HG03196 (cell line): Measurements from ENCODE around the gene GPER1.
"Not testable (repeated sequence)": the region's sequence is repeated elsewhere in the genome, so short reads cannot be mapped to it uniquely, and the experiment has no call there.

Experiments used
- ATAC-seq: cut with Tn5 transposase; IDR thresholded peaks from one replicate; pipeline ENCODE4 v1.9.1; 2021; ENCODE audit not compliant: unreplicated experiment

GPER1 gene

DNA sequence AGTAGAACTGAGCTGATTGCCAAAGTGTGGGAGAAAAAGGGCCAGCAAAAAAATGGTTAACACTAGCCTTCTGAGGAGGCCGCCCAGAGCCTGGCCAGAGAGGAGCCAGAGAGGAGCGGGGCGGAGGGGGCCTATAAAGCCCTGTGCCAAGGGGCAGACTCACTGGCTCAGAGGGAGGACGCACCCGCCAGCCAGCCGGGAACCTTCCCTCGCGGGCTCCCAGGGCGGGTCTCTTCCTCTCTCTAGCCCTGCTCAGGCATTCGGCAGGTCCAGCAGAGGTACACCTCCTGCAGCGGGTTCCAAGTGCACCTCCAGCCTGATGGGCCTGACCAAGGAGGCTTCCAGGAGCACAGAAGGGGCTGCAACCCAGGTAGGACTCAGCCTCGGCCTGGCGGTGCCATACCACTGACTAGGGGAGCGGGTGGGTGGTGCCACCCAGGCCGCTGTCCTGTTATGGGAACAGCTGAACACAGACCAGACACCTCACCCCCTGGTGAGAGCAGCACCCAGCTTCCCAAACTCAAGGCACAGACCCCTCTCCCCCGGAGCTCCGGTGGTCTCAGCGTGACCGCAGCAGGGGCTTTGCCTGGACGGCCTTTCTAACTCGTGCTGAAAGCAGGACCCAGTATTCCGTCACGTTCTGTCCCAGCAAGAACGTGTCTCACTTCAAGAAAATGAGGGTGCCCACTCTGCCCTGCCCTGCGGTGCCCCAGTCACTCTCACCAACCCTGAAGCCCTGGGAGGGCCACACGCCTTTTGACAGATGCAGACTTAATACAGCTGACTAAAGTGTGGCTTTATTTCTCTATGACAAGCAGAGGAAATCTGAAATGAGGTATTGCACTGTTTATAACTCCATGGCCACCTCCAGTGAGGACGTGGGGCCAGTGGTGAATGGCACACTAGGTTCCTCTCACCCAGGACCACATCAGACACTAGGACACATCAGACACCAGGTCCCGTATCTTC, at the start of gene GPER1:
Gene GPER1 (plus strand): TSS at position 162 of the 969 bp plus-strand sequence. CDS start 3,616 bp downstream, outside the sequence.
- no peak for ATAC-seq

DNA sequence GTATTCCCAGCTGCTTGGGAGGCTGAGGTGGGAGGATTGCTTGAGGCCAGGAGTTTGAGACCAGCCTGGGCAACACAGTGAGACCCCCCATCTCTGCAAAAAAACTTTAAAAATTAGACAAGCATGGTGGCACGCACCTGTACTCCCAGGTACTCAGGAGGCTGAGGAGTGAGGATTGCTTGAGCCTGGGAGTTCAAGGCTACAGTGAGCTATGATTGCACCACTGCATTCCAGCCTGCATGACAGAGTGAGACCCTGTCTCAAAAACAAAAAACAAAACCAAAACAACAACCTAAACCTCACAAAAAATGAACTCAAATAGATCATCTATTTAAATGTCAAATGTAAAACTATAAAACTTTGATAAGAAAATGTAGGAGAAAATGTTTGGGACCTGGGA, 47.7 kb upstream of the GPER1 start:
- ATAC-seq: not testable (repeated sequence)

DNA sequence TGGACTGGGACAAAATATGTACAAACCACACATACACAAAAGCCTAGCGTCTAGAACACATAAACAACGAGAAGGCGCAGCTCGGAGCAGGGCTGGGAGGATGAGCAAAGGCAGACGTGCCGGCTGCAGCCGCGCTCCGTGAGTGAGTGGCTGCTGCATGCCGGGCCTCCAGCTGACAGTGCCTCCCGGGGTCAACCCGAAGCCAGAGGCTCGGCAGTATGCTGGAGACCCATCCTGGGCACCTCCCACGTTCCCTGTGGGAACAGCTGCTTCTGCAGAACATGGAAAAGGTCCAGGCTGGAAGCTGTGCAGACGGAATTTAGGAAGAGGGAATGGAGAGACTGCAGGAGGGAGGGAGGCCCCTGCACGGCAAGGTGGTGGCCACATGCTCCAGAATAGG, 47.1 kb upstream of the GPER1 start:
- no peak for ATAC-seq

DNA sequence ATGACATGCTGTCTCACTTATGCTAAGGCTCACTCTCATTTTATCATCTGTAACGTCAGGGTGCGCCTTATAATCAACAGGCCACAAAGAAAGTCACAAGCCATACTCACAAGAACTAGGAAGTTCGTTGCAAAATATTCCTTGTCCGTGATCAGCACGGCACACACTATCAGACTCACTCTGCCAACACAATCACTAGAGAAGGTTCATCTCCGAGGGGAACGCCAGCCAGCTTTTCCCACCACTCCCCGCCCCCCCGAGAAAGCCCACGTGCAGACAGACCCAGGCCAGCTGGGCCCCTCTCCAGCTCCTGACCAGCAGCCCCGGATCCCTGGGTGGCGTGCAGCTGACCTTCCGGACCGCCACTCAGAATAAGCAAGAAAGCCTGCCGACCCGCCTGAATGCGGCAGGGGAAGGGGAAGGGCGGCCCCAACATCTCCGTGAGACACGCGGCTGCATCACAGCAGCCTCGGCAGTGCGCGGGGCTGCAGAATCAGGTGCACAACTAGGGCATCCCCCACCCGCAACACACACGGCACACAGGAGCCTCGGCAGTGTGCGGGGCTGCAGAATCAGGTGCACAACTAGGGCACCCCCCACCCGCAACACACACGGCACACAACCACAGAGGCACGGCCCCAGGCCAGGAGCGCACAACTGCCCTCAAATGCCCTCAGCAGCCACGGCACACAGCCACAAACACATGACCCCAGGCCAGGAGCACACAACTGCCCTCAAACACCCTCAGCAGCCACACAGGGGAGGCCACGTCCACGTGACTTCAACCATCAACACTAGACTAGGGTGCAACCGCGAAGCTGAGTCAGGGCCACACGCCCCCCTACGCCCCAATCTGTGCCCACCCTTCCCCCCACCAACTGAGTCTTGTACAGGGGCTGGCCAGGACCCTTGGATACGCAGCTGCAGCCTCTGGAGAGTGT, 46.1 kb upstream of the GPER1 start:
- no peak for ATAC-seq

DNA sequence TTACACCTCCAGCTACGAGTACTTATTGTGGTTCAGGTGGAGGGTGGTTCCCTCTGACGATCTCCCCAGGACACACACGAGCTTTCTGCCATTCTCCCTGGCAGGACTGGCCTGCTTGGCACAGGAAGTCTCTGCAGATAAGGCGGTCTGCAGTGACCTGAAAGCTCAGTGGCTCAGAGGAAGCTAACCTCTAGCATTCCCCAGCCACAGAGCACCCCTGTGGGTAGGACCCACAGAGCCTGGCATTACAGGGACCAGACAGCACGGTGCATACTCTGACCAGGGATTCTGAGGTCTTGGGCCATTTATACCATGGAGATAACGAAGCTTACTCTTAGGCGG, 45.5 kb upstream of the GPER1 start:
- ATAC-seq: no peak

DNA sequence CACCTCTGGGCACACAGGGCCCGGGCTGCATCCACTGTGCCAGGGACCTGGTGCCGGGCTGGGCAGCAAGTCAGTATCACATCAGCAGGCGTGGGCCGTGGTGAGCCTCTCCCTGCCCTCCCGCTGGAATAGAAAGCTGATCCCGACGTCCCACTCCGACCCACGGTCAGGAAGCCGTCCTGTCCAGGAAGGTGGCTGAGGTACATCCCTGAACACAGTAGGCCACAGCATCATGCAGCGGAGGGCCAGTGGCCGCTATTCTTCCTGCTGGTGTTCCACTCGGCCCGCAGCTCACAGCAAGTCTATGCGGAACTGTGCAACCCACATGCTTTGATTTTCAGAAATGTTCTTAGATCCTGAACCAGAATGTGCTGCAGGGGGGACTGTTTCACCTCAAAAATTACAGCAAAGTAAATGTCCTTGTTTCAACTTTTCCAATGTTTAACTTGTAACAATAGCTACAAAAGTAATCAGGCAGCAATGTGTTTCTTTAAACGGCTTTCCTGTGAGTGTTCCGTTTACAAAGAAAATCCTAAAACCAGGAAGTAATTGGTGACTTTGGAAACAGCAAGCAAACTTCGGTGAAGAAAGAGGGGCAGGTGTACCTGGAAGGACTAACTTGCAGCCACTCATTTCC, 44.2 kb upstream of the GPER1 start:
- ATAC-seq: no peak

DNA sequence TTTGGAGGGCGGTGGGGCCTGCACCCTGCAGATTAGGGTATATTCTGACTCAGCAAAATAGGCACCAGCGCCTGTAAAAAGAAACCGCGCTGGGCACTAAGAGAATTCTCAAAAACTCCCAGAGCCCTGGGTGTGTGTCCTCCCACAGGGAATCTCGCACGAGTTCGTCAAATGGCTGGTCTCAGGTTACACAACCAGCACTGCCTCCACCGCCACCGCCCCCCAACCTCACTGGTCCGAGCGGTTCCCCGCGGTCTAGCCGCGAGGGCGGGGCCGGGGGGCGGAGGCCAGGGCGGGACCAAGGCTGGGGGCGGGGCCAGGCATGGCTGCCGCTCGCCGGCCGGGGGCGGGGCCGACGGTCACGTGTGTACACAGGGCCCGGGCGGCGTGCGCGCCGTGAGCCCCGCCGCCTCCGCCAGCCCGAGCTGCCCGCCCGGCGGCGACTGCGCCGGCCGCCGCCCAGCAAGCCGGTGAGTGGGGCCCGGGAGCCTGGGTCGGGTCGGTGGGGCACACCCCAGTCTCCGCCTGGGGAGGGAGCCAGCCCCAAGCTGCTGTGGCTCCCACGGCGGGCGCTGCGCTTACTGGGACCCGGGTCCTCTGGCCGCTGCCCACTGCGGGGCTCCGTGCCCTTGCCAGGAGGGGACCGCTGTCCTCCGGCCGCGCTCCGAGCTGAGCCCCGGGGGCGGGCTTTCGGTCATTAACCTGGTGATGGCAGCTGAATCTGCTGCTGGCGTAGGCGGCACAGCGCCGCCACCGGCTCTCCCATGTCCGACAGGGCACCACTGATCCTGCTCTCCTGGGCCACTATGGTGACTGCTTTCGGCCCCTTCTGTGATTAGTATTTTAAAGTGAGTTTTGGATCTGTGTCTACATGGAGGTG, 43.5 kb upstream of the GPER1 start, which contains the start of gene GPR146:
Gene GPR146 (plus strand): TSS at position 358 of the 880 bp plus-strand sequence. CDS start 12,970 bp downstream, outside the sequence.
- peak; percentile 80 for ATAC-seq

DNA sequence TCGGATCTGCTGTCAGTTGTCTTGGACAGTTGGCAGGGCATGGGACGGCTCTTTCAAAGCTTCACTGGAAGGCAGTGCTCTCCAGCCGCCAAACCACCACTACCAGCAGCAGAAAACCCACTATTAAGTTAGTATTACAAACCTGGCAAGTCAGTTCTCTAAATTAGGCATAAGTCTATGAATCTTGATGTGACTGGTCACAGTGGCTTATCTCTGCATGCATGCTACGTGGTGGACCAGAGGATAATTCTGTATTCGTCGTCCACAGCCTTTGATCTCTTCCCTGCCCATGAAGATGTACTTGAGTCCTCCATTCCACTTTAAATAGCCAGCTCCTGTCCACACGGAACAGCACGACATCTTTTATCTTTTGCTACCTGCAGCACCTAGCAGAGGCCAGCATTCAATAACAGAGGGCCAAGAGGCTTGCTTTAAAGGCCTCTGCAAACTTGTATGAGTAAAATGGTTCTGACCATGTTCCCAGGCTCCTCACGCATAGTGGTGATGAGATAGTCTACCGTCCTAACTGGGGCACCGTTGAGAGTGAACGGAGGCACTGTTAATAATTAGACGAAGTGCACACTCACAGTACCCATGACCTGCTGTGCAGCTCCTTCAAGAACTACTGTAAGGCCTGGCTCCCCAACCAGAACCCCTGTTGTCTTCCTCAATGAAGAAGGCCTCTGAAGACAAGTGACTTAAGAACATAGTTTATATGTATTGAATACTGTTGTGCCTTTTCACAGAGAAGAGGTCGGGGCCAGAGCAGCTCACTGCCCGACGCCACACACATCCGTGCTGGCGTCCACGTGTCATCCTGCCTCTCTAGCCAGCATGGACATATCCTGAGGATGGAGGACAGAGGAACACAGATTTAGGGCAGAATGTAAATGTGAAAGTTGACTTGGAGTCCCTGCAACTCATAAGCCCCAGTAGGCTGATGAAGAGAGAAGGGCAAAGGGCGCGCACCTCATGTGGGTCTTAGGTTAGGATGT, 42.5 kb upstream of the GPER1 start:
- ATAC-seq: no peak

DNA sequence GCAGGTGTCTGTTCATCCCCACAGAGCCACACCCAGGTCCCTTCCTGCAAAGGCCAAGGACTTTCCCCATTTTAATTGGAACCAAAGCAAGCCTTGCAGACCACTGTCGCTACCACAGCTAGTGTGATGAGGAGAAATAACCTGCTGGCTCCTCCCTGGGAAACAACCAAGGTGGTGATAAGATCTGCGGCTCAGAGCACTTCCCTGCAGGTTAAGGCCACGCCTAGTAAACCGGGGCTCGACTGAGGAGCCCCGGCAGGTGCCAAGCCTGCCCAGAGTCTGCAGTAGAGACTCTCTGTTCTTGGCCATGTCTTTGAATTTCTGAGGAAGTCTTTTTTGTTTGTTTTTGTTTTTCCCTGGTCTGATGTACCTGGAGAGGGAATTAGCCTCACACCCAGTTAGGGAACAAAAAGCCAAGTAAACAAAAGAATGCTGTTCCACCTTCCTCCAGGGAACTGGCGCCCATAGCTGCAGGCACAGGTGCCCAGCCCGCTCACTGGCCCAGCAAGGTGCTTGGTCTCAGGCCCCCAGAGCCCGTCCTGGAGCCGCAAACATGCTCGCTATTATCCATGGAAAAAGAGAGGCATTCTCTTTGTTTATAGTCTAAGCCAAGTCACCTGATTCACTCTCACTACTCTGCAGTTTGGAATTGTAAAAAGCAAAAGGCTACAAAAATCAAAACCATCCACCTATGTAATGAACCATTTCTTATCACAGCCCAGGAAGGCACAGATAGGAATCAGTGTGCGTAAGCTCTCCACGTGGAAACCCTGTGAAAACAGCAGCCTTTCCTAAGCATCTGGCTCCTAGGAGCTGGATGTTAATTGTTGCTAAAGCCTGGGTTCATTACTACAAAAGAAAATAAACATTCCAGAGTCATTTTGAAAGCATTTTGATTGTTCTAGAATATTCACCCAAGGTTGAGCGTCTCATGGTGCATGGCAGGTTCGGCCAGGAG, 40.9 kb upstream of the GPER1 start:
- ATAC-seq: no peak

DNA sequence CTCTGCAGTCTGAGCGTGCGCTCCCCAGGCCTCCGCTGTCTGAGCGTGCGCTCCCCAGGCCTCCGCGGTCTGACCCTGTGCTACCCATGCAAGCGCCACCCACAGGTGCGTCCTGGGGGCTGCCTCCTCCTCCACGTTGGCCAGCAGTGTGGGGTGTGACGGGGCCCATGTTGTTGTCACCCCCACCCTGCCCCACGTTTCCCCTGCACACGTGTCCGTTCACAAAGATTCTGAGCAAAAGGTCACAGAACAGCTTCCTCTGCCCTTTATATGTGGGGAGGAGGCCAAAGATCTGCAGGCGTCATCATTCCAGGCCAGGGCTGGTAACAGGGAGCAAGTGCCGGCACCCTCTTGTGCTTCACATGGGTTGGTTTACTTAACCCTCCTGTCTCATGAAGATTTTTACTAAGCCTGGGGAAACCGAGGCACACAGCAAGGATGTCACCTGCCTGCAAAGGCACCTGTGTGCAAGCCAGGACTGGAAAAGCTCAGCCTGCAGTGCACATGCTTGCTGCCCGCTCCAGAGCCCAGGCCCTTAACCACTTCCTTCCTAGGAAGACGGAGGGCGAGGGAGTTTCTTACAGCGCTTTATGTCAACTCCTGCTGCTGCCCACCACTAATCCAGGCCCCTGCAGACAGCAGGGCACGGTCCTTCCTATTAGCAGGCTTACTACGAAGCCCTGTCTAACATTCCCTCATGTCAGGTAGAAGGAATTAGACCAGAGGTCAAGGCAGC, 38.7 kb upstream of the GPER1 start:
- no peak for ATAC-seq

DNA sequence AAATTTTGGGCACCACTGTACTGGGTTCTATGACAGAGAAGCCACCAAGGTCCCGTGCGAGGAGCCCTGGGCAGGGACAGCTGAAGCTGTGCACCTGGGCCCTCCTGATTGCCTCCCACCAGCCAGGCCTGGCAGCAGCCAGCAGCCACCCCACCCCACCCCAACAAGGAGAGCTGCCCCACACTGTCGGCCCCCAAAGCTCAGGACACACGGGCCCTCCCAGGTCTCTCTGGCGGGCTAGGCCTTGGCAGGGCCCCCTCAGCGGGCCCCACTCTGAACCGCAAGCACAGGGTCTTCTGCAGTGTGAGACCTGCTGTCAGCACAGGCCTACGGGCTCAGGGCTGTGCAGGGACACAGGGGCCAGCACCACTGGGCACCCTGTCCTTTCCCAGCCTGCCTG, 38.1 kb upstream of the GPER1 start:
- ATAC-seq: no peak

DNA sequence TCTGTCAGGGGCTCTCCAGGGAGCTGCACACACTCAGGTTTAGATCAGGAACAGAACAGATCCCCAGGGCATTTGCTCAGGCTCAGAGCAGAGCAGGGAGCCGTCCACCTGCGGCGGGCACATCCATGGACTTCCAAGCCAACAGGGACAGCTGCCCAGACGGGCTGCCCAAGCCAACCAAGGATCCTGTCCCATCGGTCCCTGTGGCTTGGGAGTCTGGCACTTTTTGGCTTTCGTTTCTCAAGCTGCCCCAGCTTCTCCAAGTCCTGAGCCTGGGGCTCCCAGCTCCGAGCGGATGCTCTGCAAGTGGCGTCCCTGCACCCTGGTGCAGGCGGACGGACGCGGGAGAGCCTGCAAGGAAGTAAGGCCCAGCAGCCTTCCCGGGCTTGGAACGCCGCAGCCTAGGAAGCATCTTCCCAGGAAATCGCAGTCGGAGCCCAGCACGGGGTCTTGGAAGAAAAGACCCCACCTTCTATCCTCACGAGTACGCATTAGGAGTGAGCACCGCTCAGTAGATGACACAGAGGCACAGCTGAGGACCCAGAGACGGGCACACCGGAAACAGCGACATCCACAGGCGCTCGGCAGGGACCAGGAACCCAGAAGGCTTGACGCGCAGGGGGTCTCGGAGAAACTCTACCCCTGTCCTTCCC, 37.5 kb upstream of the GPER1 start:
- ATAC-seq: no peak

DNA sequence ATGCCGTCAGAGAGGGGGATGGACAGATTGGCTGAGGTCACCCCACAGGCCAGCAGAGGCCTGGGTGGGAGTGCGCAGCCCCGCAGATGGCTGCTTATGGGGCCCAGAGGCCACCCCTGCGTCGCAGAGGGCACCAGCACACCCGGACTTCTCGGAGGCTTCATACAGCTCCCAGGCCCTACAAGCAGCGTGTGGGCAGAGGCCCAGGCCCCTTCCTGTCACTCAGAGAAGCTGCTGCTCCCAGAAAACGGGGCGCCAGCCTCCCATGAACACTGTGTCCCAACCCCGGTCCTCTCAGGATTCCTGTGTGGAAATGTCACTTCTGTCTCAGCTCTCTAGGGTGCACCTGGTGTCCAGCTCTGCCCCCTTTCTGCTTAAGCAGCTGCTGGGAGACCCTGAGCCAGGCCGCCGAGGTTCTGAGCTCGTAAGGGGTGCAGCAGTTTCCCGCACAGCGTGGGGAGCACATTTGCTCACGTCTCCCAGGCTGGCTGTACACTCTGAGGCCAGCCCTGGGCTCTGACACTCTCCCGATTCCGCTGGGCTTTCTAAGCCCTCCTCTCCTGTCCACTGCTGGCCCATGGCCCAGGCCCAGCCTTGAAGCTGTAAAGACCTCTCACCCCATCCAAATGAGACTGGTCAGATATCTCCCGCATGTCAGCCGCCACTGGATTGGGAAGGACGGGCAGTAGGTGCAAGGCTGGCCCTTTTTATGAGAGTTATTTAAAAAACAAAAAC, 36.8 kb upstream of the GPER1 start:
- no peak for ATAC-seq

DNA sequence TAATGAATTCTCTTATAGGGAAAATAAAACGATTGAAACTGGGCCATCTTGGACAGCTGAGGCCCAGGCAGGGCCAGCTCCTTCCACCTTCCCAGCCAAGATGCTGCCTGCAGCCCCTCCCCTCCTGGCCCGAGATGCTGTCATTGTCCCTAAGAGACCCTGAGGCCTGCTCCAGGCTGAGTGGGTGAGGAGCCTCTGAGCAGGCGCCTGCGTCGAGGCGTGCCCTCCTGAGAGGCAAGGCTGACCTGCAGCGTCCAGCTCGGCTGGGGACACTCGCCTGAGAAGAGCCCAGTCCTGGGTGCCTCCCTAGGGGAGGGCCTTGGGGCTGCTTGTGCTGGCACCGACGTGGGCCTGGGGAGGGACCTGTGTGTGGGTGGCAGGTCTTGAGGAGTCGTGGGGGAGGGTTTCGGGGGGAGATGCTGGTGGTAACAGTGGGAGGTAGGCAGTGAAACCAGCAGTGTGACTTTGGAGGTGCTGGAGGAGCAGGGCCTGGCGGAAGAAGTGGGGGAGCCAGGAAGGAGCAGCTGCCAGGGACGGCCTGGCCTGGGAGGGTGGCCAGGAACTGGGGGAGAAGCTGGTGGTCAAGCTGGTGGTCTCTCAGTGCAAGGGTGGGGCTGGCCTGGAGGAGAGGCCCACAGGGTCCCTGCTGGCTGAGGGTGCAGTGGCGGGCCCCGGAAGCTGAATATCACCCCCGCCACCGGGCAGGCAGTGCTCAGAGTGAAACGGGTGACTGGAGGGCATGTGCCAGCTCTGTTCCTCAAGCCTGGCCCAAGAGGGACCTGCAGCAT, 35.7 kb upstream of the GPER1 start:
- ATAC-seq: no peak

DNA sequence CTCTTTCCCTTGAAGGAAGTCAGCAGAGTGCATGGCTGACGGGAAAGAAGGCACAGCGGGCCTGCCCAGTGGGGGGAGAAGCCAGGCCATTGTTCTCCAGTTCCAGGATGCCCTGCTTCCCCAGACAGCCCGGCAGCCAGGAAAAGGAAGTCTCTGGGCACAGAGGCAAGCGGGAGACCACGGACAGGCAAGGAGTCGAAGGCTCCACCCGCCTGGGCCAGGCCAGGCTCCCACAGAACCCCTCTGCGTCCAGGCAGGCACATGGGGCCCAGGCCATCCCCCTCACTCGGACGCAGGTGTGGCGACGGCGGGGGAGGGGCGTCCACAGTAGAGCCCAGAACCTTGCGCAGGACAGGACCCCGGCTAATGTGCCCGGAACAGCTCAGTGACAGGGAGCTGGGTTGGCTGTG, 34.9 kb upstream of the GPER1 start:
- no peak for ATAC-seq
